ENCODE measurements around the gene CSMD2.

Gene CSMD2

DNA sequence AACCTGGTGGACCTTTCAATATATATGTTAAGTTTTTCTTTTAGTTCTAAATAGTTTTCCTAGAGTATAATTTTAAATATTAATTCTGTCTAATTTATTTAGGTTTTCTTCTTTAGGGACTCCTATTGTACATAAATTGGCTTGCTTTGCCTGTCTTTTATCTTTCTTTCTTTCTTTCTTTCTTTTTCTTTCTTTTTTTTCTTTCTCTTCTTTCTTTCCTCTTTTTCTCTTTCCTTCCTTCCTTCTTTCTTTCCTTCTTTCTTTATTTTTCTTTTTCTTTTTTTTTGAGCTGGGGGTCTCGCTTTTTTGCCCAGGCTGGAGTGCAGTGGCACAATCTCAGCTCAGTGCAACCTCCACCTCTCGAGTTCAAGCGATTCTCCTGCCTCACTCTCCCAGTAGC, 657.4 kb downstream of the CSMD2 start:
- TF ChIP-seq, protein P1, sequence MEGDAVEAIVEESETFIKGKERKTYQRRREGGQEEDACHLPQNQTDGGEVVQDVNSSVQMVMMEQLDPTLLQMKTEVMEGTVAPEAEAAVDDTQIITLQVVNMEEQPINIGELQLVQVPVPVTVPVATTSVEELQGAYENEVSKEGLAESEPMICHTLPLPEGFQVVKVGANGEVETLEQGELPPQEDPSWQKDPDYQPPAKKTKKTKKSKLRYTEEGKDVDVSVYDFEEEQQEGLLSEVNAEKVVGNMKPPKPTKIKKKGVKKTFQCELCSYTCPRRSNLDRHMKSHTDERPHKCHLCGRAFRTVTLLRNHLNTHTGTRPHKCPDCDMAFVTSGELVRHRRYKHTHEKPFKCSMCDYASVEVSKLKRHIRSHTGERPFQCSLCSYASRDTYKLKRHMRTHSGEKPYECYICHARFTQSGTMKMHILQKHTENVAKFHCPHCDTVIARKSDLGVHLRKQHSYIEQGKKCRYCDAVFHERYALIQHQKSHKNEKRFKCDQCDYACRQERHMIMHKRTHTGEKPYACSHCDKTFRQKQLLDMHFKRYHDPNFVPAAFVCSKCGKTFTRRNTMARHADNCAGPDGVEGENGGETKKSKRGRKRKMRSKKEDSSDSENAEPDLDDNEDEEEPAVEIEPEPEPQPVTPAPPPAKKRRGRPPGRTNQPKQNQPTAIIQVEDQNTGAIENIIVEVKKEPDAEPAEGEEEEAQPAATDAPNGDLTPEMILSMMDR (IDR thresholded peaks at IDR 0.05; ENCODE audit: low read depth, low read length): no peak
- DNase-seq (ENCODE audit: extremely low read depth, low read depth): no peak

DNA sequence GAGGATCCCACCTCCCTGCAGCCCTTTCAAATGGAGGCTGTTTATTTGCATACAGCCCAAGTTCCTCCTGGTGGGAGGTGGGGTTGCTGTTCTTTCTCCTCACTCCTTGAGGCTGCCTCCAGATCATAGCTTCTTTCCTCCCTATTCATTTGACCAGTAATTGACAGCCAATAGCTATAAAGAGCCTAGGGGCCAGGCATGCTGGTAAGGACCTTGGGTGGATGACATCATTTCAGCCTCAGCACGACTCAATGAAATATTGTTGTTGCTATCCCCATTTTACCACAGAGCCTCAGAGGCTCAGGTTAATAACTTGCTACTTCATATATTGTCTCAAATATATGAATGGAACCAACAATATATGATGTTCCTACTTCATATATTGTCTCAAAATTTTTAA, 661.5 kb downstream of the CSMD2 start:
- DNase-seq (ENCODE audit: extremely low read depth, low read depth): no peak
- TF ChIP-seq, protein P1 (IDR thresholded peaks at IDR 0.05; ENCODE audit: low read depth, low read length): no peak

DNA sequence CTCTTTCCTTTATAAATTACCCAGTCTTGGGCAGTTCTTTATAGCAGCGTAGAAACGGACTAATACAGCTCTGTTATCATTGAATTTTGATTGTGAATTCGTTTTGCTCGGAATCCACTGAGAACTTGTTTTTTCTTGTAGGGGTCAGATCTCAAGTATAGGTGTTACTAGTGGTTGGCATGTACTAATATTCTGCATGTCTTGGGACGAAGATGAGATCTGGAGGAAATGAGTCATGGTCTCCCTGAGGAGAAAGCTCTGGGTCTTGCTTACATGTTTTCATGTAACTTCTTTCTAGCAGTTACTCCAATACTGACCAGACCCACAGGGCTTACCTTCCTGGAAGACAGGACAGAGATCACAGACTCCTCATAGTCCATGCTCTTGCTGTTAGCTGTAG, 662.3 kb downstream of the CSMD2 start:
- DNase-seq (ENCODE audit: extremely low read depth, low read depth): no peak
- TF ChIP-seq, protein P1 (IDR thresholded peaks at IDR 0.05; ENCODE audit: low read depth, low read length): no peak

DNA sequence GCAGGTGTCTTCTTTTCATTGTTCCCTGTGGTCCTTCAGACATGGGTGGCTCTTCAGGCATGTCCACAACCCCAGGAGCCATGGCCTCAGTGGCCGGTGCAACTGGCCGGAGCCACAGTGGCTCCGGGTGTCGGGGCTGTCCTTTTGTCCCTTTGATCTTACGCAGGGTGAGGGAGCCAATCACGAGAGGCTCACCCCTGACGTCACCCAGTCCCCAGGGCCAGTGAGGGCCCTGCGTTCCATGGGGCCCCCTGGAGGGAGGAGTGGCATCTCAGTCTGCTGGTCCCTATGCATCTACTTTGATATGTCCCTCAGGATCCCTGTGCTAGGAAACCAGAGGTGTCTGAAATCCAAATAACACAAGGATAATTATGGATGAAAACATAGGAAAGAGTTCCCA, 663.3 kb downstream of the CSMD2 start:
- TF ChIP-seq, protein P1 (IDR thresholded peaks at IDR 0.05; ENCODE audit: low read depth, low read length): no peak
- no peak for DNase-seq (ENCODE audit: extremely low read depth, low read depth)

DNA sequence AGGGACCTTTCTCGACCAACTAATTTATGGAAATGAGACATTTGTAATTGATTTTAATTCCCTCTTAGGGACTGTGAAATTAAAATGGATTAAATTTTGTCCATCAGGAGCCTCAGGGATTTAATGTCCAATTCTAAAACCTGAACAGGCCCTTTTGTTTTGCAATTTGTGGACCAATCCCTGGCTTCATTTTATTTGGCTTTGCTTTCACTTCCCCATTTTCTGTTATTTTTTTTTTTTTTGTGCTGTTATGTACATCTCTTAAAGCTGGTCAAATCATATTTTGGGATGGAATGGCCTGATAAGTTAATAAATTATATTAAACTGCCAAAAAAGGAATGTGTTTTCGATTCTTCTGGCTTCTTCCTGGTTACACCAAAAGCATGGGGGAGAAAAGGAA, 663.7 kb downstream of the CSMD2 start:
- DNase-seq (ENCODE audit: extremely low read depth, low read depth): no peak
- TF ChIP-seq, protein P1 (IDR thresholded peaks at IDR 0.05; ENCODE audit: low read depth, low read length): no peak

DNA sequence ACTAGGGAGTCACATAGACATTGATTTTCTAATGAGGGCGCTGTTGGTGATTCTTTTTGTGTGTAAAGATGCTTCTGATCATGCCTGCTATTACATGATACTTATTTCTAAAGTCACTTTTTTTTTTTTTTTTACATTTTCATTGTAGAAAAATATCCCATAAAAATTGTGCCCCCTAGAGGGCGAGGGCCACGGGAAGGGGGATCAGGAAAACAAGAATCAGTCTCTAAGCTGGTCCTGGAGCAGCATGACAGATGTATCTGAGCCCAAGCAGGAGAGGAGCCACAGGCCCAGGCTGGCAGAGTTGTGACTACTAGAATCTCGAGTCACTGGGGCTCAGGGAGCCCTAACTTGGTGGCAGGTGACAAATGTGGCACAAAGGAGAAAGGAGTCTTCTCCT, 664.5 kb downstream of the CSMD2 start:
- no peak for DNase-seq (ENCODE audit: extremely low read depth, low read depth)
- TF ChIP-seq, protein P1 (IDR thresholded peaks at IDR 0.05; ENCODE audit: low read depth, low read length): peak; percentile 3; the same call in 1 of the 2 replicates

DNA sequence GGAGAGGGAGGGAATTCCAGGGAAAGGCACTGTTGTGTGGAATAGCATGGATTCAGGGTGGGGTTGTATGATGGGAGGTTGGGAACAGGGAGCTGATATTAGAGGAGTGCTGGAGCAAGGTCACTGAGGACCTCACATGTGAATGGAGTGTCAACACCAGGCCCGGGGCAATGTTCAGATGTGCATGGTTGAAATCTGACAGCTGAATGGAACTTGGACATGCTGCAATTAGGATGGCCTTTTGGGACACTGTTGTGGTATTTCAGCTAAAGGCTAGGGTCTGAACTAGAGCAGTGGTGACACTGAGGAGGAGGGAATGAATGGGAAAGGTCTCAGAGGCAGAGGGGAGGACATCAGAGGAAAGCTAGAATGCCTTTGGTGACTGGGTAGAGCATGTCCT, 667.6 kb downstream of the CSMD2 start:
- TF ChIP-seq, protein P1 (IDR thresholded peaks at IDR 0.05; ENCODE audit: low read depth, low read length): no peak
- no peak for DNase-seq (ENCODE audit: extremely low read depth, low read depth)

Measured in AG09319 (cell line).